ENCODE results near the gene A4GALT.
"Not testable (repeated sequence)": the region's sequence is repeated elsewhere in the genome, so short reads cannot be mapped to it uniquely, and the experiment has no call there.

A4GALT gene

GRCh38 chr22:42685941-42686653, 34.6 kb downstream of the A4GALT start:
- Histone ChIP-seq H3K4me1 (peaks cover 58% of the 10 kb centered on the region), H4K20me1 (no peaks in the 10 kb centered on the region), H3K4me3 (no peak overlapping the region), H3K36me3 (no peaks in the 10 kb centered on the region), H3K27ac (peak overlapping the region; percentile 50), H3K9ac (no peak overlapping the region; the same call in 1 of the 2 replicates), H3K27me3 (no peaks in the 10 kb centered on the region), H3K4me2 (peak overlapping the region; percentile 71), H3K9me3 (no peaks in the 10 kb centered on the region)
- no peak for TF ChIP-seq Cebpa-rat (IDR thresholded peaks at IDR 0.05)

GRCh38 chr22:42684462-42685195, 36.0 kb downstream of the A4GALT start:
- H3K4me3 ChIP-seq: no peak overlapping the region
- TF ChIP-seq Cebpa-rat (IDR thresholded peaks at IDR 0.05): no peak
- no peaks in the 10 kb centered on the region for H4K20me1 ChIP-seq
- no peaks in the 10 kb centered on the region for H3K27me3 ChIP-seq
- peaks cover 51% of the 10 kb centered on the region for H3K4me1 ChIP-seq
- H3K36me3 ChIP-seq: no peaks in the 10 kb centered on the region
- H3K9ac ChIP-seq: no peak overlapping the region
- H3K9me3 ChIP-seq: peaks cover 10% of the 10 kb centered on the region
- no peak overlapping the region for H3K27ac ChIP-seq
- H3K4me2 ChIP-seq: no peak overlapping the region

GRCh38 chr22:42683578-42684283, 36.9 kb downstream of the A4GALT start:
- Histone ChIP-seq H3K9ac (no peak overlapping the region), H3K4me3 (no peak overlapping the region), H4K20me1 (no peaks in the 10 kb centered on the region), H3K4me2 (no peak overlapping the region), H3K4me1 (peaks cover 42% of the 10 kb centered on the region), H3K9me3 (peaks cover 19% of the 10 kb centered on the region), H3K27ac (no peak overlapping the region), H3K36me3 (0 out of 2 replicates have a peak, but pooled peaks cover 3% of the 10 kb centered on the region), H3K27me3 (no peaks in the 10 kb centered on the region)
- TF ChIP-seq Cebpa-rat (IDR thresholded peaks at IDR 0.05): no peak

- Histone ChIP-seq H3K4me1 (peaks cover 27% of the 10 kb centered on the region), H3K27ac (no peak overlapping the region), H3K4me2 (no peak overlapping the region)
Observed at GRCh38 chr22:42682113-42682851, 38.4 kb downstream of the A4GALT start.

GRCh38 chr22:42680648-42681047, 40.0 kb downstream of the A4GALT start:
- no peak for TF ChIP-seq Cebpa-rat (IDR thresholded peaks at IDR 0.05)
- Histone ChIP-seq H3K4me1 (peaks cover 11% of the 10 kb centered on the region), H4K20me1 (no peaks in the 10 kb centered on the region), H3K4me2 (no peak overlapping the region), H3K36me3 (0 out of 2 replicates have a peak, but pooled peaks cover 8% of the 10 kb centered on the region), H3K9ac (no peak overlapping the region), H3K4me3 (no peak overlapping the region), H3K27ac (no peak overlapping the region), H3K9me3 (peaks cover 31% of the 10 kb centered on the region), H3K27me3 (no peaks in the 10 kb centered on the region)

More at GRCh38 chr22:42682113-42682851, 38.4 kb downstream of the A4GALT start:
- Histone ChIP-seq H3K9me3 (peaks cover 31% of the 10 kb centered on the region), H3K9ac (no peak overlapping the region), H3K27me3 (no peaks in the 10 kb centered on the region), H4K20me1 (no peaks in the 10 kb centered on the region), H3K4me3 (no peak overlapping the region), H3K36me3 (0 out of 2 replicates have a peak, but pooled peaks cover 8% of the 10 kb centered on the region)
- no peak for TF ChIP-seq Cebpa-rat (IDR thresholded peaks at IDR 0.05)

GRCh38 chr22:42679691-42680090, 41.0 kb downstream of the A4GALT start:
- Histone ChIP-seq H3K4me1 (peaks cover 4% of the 10 kb centered on the region; the same call in 1 of the 2 replicates), H4K20me1 (no peaks in the 10 kb centered on the region), H3K9me3 (peaks cover 31% of the 10 kb centered on the region), H3K4me2 (no peak overlapping the region), H3K9ac (no peak overlapping the region), H3K36me3 (0 out of 2 replicates have a peak, but pooled peaks cover 8% of the 10 kb centered on the region), H3K27me3 (no peaks in the 10 kb centered on the region), H3K27ac (no peak overlapping the region), H3K4me3 (no peak overlapping the region)
- no peak for TF ChIP-seq Cebpa-rat (IDR thresholded peaks at IDR 0.05)

GRCh38 chr22:42678894-42679293, 41.8 kb downstream of the A4GALT start:
- no peaks in the 10 kb centered on the region for H4K20me1 ChIP-seq
- no peaks in the 10 kb centered on the region for H3K27me3 ChIP-seq
- H3K9ac ChIP-seq: no peak overlapping the region
- peaks cover 4% of the 10 kb centered on the region; the same call in 1 of the 2 replicates for H3K4me1 ChIP-seq
- peaks cover 31% of the 10 kb centered on the region for H3K9me3 ChIP-seq
- H3K36me3 ChIP-seq: 0 out of 2 replicates have a peak, but pooled peaks cover 8% of the 10 kb centered on the region
- no peak overlapping the region for H3K4me3 ChIP-seq
- no peak overlapping the region for H3K4me2 ChIP-seq
- no peak for TF ChIP-seq Cebpa-rat (IDR thresholded peaks at IDR 0.05)
- H3K27ac ChIP-seq: no peak overlapping the region

- H3K27ac ChIP-seq, H3K4me3 ChIP-seq, H4K20me1 ChIP-seq, H3K4me2 ChIP-seq, H3K4me1 ChIP-seq, H3K36me3 ChIP-seq, H3K27me3 ChIP-seq, H3K9ac ChIP-seq: not testable (repeated sequence)
- peaks cover 31% of the 10 kb centered on the region for H3K9me3 ChIP-seq
Observed at GRCh38 chr22:42677936-42678335, 42.7 kb downstream of the A4GALT start.

- no peak overlapping the region for H3K4me3 ChIP-seq
- no peak overlapping the region for H3K9ac ChIP-seq
- 0 out of 2 replicates have a peak, but pooled peaks cover 8% of the 10 kb centered on the region for H3K36me3 ChIP-seq
- H3K4me2 ChIP-seq: no peak overlapping the region
- peaks cover 36% of the 10 kb centered on the region for H3K9me3 ChIP-seq
- no peak for TF ChIP-seq Cebpa-rat (IDR thresholded peaks at IDR 0.05)
- H3K27ac ChIP-seq: no peak overlapping the region
- H3K4me1 ChIP-seq: peaks cover 12% of the 10 kb centered on the region
- H3K27me3 ChIP-seq: no peaks in the 10 kb centered on the region
- no peaks in the 10 kb centered on the region for H4K20me1 ChIP-seq
Observed at GRCh38 chr22:42676059-42676607, 44.5 kb downstream of the A4GALT start.

Data from BLaER1 (cell line).